Transverse colon (tissue), 3 donors: ENCODE data around the gene SNTG2.

Experiments
- POLR2A ChIP-seq: fragments of 450-650 bp; IDR thresholded peaks from one replicate; pipeline ENCODE4 v1.6.1; 2016; ENCODE audit warnings: antibody characterized with exemption, mild to moderate bottlenecking, moderate library complexity
- TF ChIP-seq, protein P1 (sequence below), 5 experiments: fragments of 200-600 bp in 3 of 5; fragments of 450-650 bp in 2 of 5; sonication (generic) in 3 of 5; IDR thresholded peaks; 1 replicate in 2 of 5; 2 replicates in 3 of 5; pipeline ENCODE4 v1.5.1; 2016 to 2017; ENCODE audit warnings: antibody characterized with exemption in 5 of 5, inconsistent platforms in 3 of 5, mild to moderate bottlenecking in 2 of 5, moderate library complexity in 1 of 5

DNA sequence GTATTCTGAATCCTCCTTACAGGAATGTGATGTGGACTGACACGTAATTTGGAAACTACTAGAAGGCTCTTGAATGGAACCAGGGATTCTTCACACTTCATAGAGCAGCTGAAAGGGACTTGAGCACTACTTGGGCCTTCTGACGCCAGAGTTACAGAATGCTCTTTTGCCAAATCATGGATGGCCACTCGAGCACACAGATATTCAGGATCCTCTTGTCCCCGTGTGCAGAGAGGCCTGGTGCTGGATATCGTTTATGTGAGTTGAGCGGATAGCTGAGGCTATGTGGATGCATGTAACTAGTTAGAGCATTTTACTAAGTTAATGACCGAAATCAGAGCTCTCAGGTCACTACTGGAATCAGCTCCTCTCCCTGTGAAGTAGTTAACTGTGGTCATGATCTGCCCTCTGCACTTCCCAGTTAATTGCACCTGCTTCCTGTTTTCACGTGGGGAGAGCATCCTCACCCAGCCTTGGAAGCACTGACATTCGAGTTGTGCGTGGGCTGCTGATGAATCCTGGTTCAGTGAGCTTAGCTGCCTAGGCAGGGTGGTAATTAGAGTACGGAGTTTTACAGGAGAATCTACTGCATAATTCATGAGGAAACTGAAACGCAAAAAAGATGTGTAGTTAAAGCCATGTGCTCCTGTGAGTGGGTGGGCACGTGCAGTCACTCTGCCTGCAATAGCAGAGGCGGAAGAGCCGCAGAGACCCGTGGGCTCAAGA, 457.5 kb downstream of the SNTG2 start:
- TF ChIP-seq, protein P1, sequence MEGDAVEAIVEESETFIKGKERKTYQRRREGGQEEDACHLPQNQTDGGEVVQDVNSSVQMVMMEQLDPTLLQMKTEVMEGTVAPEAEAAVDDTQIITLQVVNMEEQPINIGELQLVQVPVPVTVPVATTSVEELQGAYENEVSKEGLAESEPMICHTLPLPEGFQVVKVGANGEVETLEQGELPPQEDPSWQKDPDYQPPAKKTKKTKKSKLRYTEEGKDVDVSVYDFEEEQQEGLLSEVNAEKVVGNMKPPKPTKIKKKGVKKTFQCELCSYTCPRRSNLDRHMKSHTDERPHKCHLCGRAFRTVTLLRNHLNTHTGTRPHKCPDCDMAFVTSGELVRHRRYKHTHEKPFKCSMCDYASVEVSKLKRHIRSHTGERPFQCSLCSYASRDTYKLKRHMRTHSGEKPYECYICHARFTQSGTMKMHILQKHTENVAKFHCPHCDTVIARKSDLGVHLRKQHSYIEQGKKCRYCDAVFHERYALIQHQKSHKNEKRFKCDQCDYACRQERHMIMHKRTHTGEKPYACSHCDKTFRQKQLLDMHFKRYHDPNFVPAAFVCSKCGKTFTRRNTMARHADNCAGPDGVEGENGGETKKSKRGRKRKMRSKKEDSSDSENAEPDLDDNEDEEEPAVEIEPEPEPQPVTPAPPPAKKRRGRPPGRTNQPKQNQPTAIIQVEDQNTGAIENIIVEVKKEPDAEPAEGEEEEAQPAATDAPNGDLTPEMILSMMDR (IDR thresholded peaks at IDR 0.05): no peak
- TF ChIP-seq POLR2A: no peak
